ENCODE results near the gene KIAA1671.

KIAA1671 gene

GRCh38 chr22:25120761-25121212 lies 168.3 kb downstream of the KIAA1671 start:
- no peak for DNase-seq

DNA sequence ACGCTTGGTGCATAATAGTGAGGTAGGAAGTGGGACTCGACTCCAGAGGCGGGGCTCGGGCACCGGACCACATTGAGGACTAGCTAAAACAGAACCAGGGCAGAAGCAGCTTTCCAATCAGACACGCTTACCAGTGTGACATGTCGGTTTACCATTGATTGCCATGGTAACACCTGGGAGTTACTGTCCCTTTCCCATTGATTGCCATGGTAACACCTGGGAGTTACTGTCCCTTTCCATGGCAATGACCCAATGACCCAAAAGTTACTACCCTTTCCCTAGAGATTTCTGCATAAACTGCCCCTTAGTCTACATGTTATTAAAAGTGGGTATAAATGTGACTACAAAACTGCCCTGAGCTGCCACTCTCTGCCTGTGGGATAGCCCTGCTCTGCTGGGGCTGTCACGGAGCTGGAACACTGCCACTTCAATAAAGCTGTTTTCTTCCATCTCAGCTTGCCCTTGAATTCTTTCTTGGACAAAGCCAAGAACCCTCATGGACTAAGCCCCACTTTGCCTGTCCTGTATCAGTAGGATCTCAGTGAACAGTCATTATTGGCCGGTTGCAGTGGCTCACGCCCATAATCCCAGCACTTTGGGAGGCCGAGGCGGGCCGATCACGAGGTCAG lies 169.7 kb downstream of the KIAA1671 start:
- no peak for DNase-seq

DNA sequence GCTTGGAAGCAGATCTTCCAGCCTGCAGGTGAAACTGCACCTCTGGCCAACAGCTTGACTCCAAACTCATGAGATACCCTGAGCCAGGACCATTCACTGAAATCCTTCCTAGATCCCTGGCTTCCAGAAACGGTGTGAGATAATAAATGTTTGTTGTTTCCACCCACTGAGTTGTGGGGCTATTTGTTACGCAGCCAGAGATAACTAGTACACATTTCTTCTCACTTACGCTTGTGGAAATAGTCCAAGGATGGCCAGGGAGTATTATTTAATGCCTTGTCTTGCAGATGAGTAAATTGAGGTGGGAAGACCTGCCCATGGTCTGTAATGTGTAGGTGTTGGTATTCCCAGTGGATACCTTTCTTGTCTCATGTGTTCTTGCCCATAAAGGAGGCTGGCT lies 171.2 kb downstream of the KIAA1671 start:
- DNase-seq: no peak

DNA sequence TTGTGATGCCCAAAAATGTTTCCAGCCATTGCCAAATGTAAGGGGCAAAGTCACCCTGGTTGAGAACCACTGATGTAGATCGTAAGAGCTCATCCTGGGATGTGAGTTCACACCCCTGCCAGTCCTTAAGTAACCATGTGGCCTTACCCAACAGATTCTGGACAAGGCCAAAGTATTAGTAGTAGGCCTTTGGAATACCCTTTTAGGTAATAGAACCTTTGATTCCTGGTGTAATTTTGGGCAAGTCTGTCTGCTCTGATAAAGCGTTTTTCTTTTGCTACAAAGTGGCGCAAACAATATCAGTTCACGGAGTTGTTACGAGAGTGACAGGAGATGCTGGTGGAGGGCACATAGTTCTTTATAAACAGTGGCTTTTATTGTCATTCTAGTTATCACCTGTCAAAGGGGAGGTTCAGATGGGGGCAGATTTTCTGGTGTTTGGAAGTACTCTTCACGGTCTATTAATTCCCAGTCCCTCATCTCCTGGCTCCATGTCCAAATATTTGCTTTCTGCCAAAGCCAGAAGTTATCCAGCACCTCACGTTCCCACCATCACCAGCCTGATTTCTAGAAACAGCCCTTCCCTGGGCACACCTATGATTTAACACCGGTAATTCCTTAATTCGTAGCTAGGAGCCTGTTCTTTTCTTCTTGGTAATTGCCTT lies 173.3 kb downstream of the KIAA1671 start:
- no peak for DNase-seq

DNA sequence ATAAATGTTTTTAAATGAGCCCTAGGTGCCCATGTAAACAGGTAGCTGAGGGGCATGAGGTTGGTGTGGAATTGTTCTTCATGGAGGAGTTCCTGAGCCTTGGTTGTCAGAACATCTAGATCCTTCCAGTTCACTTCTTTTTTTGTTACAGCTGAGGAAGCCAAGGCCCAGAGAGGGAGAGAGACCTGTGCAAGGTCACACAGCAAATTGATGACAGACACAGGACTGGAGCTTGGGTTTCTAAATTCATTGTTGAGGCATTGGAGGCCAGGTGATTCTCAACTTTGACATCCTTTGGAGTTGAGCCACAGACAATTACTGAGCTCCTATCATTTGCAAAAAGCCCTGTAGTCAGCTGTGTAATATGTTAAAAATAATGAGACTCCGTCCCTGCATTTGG lies 174.0 kb downstream of the KIAA1671 start:
- no peak for DNase-seq

- no peak for DNase-seq
Observed at GRCh38 chr22:25127318-25127717, 174.8 kb downstream of the KIAA1671 start.

- DNase-seq: no peak
Observed at GRCh38 chr22:25130462-25130861, 177.9 kb downstream of the KIAA1671 start.

DNA sequence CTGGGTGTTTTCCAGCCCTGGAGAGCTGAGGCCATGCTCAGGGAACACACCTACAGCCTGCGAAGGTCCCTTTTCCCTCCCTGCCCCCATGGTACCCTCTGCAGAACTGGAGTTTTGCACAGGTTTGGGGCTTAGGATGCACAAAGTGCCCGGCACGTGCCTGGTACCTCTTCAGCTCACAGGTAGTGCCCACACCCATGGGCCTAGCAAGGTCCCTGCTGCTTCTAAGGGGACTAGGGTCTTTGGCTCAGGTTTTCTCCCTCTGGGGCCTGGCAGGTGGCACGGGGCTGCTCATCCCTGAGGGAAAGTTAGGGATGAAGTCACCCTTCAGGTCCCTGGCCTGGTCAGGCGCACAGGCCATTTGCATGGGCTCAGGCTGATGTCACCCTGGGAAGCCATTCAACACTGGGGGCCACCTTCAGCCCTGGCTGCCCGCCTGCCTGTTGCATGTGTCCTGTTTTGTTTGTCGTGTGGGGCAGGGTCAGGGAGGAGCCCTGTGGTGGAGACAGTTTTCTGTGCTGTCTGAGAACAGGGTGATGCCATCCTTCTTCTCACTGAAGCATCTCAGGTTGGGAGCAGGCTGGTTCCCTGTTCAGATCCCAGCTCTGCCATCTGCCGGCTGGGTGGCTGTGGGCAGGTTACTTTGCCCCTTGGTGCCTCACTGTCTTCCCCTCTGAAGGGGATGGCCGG lies 178.8 kb downstream of the KIAA1671 start:
- DNase-seq: no peak

- DNase-seq: no peak
Observed at GRCh38 chr22:25134028-25134427, 181.5 kb downstream of the KIAA1671 start.

- DNase-seq: no peak
Observed at GRCh38 chr22:25134451-25134850, 181.9 kb downstream of the KIAA1671 start.

DNA sequence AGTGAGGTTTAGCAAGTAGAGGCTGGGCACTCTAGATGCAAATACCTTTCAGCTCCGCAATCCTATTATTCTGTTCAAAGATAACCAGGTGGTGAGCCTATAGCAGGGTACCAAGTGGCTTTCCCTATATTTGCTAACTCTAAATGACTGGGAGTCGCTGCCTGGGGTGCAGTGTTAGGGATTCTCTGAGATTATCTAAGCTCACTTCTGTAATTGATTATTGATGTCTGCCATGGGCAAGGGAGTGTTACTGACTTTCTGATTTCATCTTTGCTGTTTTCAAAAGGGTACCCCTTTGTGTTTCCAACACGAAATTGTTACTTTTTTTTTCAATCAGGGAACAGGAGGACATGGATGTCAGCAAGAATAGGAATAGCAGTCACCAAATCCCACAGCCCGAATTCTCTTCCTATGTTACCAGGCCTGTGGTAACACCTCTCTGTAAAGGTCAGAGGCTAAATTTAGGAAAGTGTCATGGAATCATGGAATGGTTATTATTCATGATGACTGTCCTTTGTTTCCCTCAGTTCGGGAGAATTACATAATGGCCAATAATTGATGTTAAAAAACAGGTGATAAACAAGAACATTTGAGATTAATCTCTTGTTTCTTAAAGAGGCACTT lies 184.5 kb downstream of the KIAA1671 start:
- DNase-seq: no peak

- DNase-seq: no peak
Observed at GRCh38 chr22:25137577-25138525, 185.3 kb downstream of the KIAA1671 start.

DNA sequence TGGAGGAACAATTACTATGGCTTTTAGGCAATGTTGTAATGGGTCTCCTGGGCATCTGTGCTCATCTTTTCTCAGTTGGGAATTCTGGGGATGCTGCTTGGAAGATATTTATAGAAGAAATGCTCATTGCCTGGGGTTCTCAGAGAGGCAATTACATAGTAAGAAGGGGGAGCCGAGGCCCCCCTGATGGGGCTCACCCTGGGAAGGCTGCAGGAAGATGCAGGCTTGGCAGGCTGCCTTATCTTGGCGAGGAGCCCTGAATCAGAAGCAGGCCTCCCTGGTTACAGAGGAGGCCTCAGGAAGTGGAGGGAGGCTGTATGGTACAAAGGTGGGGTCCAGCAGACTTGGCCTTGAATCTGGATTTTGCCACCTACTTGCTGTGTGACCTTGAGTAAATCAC lies 186.5 kb downstream of the KIAA1671 start:
- DNase-seq: no peak

DNA sequence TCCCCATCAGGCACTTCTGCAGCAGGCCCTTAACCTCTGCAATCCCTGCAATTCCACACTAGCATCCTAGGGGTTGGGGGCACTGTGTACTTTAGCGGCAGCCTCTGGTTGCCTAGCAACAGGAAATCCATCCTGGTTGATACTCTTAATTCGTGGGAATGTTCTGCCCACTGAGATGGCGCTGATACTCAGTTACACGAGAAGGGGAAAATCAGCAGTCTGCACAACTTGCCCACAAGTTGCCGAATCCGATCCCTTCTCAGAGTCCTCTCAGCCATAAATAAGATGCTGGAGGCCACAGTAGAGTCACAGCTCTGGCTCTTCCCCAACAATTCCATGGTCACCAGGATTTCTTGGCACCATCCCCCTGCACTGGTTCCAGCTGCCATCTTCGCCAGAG lies 189.6 kb downstream of the KIAA1671 start:
- DNase-seq: no peak

GRCh38 chr22:25143156-25144076 lies 190.9 kb downstream of the KIAA1671 start:
- DNase-seq: no peak

GRCh38 chr22:25144522-25144921 lies 192.0 kb downstream of the KIAA1671 start:
- no peak for DNase-seq

DNA sequence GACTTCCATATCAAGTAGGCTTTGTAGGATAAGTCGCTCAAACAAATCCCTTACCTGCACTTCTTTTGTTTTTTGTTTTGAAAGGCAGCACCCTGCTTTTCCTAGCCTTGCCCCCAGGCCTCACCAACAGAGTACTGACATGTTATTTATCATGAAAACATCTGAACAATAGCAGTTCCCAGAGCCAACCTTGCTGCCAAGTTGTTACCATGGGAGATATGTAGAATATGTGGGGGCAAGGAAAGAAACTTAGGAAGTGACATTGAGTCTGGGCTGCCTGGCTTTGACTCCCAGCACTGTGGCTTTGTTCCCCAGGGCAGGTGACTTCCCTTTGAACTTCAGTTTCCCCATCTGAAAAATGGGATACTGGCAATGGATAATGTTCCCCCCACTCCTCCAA lies 193.8 kb downstream of the KIAA1671 start:
- DNase-seq: no peak

GRCh38 chr22:25146906-25147641 lies 194.6 kb downstream of the KIAA1671 start:
- no peak for DNase-seq

DNA sequence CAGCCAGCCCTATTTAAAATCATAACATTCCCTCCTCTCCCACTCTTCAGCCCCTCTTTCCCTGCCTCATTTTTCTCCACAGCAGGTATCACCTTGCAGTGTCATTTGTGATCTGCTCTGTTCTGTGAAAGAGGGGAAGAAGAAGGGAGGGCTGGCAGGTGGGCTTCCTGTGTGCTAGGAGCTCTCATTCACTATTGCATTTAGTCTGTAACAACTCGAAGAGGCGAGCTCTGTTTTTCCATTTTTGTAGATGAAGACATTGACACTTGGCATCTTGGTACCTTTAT lies 195.1 kb downstream of the KIAA1671 start:
- DNase-seq: no peak

DNA sequence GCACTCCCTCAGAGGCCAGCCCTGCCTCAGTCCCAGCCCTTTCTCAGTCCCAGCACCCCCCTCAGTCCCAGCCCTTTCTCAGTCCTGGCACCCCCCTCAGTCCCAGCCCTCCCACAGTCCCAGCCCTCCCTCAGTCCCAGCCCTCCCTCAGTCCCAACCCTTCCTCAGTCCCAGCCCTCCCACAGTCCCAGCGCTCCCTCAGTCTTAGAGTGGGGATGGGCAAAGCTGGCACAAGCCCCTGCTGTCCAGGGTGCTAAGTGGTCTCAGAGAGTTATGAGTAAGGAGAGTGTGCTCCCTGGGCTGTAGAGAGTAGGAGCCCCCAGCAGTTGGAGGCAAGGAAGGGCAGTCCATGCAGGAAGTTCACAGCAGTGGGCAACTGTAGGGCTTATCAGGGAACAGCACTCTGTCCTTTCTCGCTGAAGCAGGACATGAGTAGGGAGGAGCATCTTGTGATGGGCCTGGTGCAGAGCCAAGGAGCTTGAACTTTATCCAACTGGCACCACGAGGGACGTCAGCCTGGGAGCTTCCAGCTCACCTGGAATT lies 195.7 kb downstream of the KIAA1671 start:
- DNase-seq: no peak

GRCh38 chr22:25149014-25149413 lies 196.5 kb downstream of the KIAA1671 start:
- DNase-seq: no peak
